Measurements from ENCODE around the gene CRISPLD2. TPM values are rescaled to one million over a fixed set of nuclear protein-coding genes. Genes with fewer than 3 reads are reported as not detected.

Gene CRISPLD2
- total RNA-seq, 1 experiment from 2014 or later: 6.5 TPM

GRCh38 chr16:84825896-84826557 lies 6.2 kb downstream of the CRISPLD2 start:
- CTCF ChIA-PET: no interaction called here
- no peak for DNase-seq
- Mint-ChIP-seq H3K4me1 (ENCODE audit: low read depth, unreplicated experiment) (no peaks in the 10 kb centered on the region), H3K27me3 (ENCODE audit: unreplicated experiment) (peaks cover 69% of the 10 kb centered on the region), H3K9me3 (ENCODE audit: low read depth, unreplicated experiment) (no peaks in the 10 kb centered on the region), H3K36me3 (ENCODE audit: insufficient read depth, unreplicated experiment) (no peaks in the 10 kb centered on the region), H3K4me3 (ENCODE audit: low read depth, unreplicated experiment) (no peak overlapping the region), H3K27ac (ENCODE audit: unreplicated experiment) (no peak overlapping the region)
- BruUV-seq (replicated peaks): no TSS peak
- intact Hi-C loops (cut with micrococcal nuclease; ENCODE audit: unreplicated experiment): no loop called here
- no peak for TF ChIP-seq CTCF (IDR thresholded peaks at IDR 0.05; ENCODE audit: unreplicated experiment)

GRCh38 chr16:84826558-84826941 lies 6.8 kb downstream of the CRISPLD2 start:
- CTCF ChIA-PET: no interaction called here
- no peak for DNase-seq
- H3K36me3 Mint-ChIP-seq (ENCODE audit: insufficient read depth, unreplicated experiment): no peaks in the 10 kb centered on the region
- no TSS peak for BruUV-seq (replicated peaks)
- no peak overlapping the region for H3K27ac Mint-ChIP-seq (ENCODE audit: unreplicated experiment)
- no peaks in the 10 kb centered on the region for H3K4me1 Mint-ChIP-seq (ENCODE audit: low read depth, unreplicated experiment)
- no peak overlapping the region for H3K4me3 Mint-ChIP-seq (ENCODE audit: low read depth, unreplicated experiment)
- H3K9me3 Mint-ChIP-seq (ENCODE audit: low read depth, unreplicated experiment): no peaks in the 10 kb centered on the region
- no peak for TF ChIP-seq CTCF (IDR thresholded peaks at IDR 0.05; ENCODE audit: unreplicated experiment)
- intact Hi-C loops (cut with micrococcal nuclease; ENCODE audit: unreplicated experiment): no loop called here
- peaks cover 63% of the 10 kb centered on the region for H3K27me3 Mint-ChIP-seq (ENCODE audit: unreplicated experiment)

- TF ChIP-seq CTCF (IDR thresholded peaks at IDR 0.05; ENCODE audit: unreplicated experiment): no peak
- Mint-ChIP-seq H3K36me3 (ENCODE audit: insufficient read depth, unreplicated experiment) (no peaks in the 10 kb centered on the region), H3K4me1 (ENCODE audit: low read depth, unreplicated experiment) (no peaks in the 10 kb centered on the region), H3K9me3 (ENCODE audit: low read depth, unreplicated experiment) (no peaks in the 10 kb centered on the region), H3K27ac (ENCODE audit: unreplicated experiment) (no peak overlapping the region), H3K27me3 (ENCODE audit: unreplicated experiment) (peaks cover 61% of the 10 kb centered on the region), H3K4me3 (ENCODE audit: low read depth, unreplicated experiment) (no peak overlapping the region)
- no peak for DNase-seq
- CTCF ChIA-PET: interaction anchor here (0.8 to 1.0 kb wide), 2 partner anchors 8 to 10 kb away, joined by 3 to 7 read pairs; no protein-coding TSS in a partner anchor
- no TSS peak for BruUV-seq (replicated peaks)
- intact Hi-C loops (cut with micrococcal nuclease; ENCODE audit: unreplicated experiment): no loop called here
Measured at GRCh38 chr16:84827131-84827574, 7.4 kb downstream of the CRISPLD2 start.

- intact Hi-C loops (cut with micrococcal nuclease; ENCODE audit: unreplicated experiment): no loop called here
- peaks cover 61% of the 10 kb centered on the region for H3K27me3 Mint-ChIP-seq (ENCODE audit: unreplicated experiment)
- no peaks in the 10 kb centered on the region for H3K36me3 Mint-ChIP-seq (ENCODE audit: insufficient read depth, unreplicated experiment)
- DNase-seq: no peak
- TF ChIP-seq CTCF (IDR thresholded peaks at IDR 0.05; ENCODE audit: unreplicated experiment): no peak
- no TSS peak for BruUV-seq (replicated peaks)
- H3K4me3 Mint-ChIP-seq (ENCODE audit: low read depth, unreplicated experiment): no peak overlapping the region
- no peak overlapping the region for H3K27ac Mint-ChIP-seq (ENCODE audit: unreplicated experiment)
- H3K4me1 Mint-ChIP-seq (ENCODE audit: low read depth, unreplicated experiment): no peaks in the 10 kb centered on the region
- CTCF ChIA-PET: interaction anchor here (0.5 to 1.0 kb wide), 3 partner anchors 9 to 156 kb away, joined by 3 to 7 read pairs (median 3); no protein-coding TSS in a partner anchor
- H3K9me3 Mint-ChIP-seq (ENCODE audit: low read depth, unreplicated experiment): no peaks in the 10 kb centered on the region
Measured at GRCh38 chr16:84827897-84828296, 8.1 kb downstream of the CRISPLD2 start.

Data from Calu3 (cell line).